Ishikawa (cell line): ENCODE measurements around the gene KASH5.

Experiments
- CEBPB ChIP-seq: IDR thresholded peaks from 2 replicates; pipeline ENCODE4 v1.6.1; 2012
- CREB1 ChIP-seq: IDR thresholded peaks from 2 replicates; pipeline ENCODE4 v1.6.1; 2012; ENCODE audit warnings: low read depth
- EGR1 ChIP-seq: IDR thresholded peaks from 2 replicates; pipeline ENCODE4 v1.6.1; 2012
- EP300 ChIP-seq: IDR thresholded peaks from 2 replicates; pipeline ENCODE4 v1.6.1; 2012; ENCODE audit warnings: borderline replicate concordance
- MAX ChIP-seq: IDR thresholded peaks from 2 replicates; pipeline ENCODE4 v1.6.1; 2012
- NFIC ChIP-seq: IDR thresholded peaks from 2 replicates; pipeline ENCODE4 v1.6.1; 2012
- RAD21 ChIP-seq: IDR thresholded peaks from 2 replicates; pipeline ENCODE4 v1.6.1; 2012; ENCODE audit warnings: low read depth
- TAF1 ChIP-seq: IDR thresholded peaks from 2 replicates; pipeline ENCODE4 v1.6.1; 2012; ENCODE audit warnings: low read depth, mild to moderate bottlenecking
- USF1 ChIP-seq: IDR thresholded peaks from 2 replicates; pipeline ENCODE4 v1.6.1; 2012
- YY1 ChIP-seq: IDR thresholded peaks from 2 replicates; pipeline ENCODE4 v1.6.1; 2012; ENCODE audit warnings: low read depth
- ZBTB7A ChIP-seq: IDR thresholded peaks from 2 replicates; pipeline ENCODE4 v1.6.1; 2012; ENCODE audit warnings: low read depth
- TF ChIP-seq, protein P1 (sequence below): IDR thresholded peaks from 2 replicates; pipeline ENCODE4 v1.6.1; 2012; ENCODE audit warnings: low read depth, mild to moderate bottlenecking

- TF ChIP-seq MAX = no peak
- no peak for TF ChIP-seq YY1
- TF ChIP-seq TAF1 = no peak
- no peak for TF ChIP-seq EP300
- TF ChIP-seq, protein P1, sequence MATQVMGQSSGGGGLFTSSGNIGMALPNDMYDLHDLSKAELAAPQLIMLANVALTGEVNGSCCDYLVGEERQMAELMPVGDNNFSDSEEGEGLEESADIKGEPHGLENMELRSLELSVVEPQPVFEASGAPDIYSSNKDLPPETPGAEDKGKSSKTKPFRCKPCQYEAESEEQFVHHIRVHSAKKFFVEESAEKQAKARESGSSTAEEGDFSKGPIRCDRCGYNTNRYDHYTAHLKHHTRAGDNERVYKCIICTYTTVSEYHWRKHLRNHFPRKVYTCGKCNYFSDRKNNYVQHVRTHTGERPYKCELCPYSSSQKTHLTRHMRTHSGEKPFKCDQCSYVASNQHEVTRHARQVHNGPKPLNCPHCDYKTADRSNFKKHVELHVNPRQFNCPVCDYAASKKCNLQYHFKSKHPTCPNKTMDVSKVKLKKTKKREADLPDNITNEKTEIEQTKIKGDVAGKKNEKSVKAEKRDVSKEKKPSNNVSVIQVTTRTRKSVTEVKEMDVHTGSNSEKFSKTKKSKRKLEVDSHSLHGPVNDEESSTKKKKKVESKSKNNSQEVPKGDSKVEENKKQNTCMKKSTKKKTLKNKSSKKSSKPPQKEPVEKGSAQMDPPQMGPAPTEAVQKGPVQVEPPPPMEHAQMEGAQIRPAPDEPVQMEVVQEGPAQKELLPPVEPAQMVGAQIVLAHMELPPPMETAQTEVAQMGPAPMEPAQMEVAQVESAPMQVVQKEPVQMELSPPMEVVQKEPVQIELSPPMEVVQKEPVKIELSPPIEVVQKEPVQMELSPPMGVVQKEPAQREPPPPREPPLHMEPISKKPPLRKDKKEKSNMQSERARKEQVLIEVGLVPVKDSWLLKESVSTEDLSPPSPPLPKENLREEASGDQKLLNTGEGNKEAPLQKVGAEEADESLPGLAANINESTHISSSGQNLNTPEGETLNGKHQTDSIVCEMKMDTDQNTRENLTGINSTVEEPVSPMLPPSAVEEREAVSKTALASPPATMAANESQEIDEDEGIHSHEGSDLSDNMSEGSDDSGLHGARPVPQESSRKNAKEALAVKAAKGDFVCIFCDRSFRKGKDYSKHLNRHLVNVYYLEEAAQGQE = no peak
- TF ChIP-seq RAD21 = no peak
- no peak for TF ChIP-seq ZBTB7A
- no peak for TF ChIP-seq USF1
- TF ChIP-seq NFIC = no peak
- TF ChIP-seq EGR1 = no peak
- TF ChIP-seq CREB1 = no peak
- TF ChIP-seq CEBPB = no peak
Measured at GRCh38 chr19:49438261-49438660, 50.2 kb downstream of the KASH5 start.
